ENCODE measurements around the gene FOCAD. TPM values are rescaled to one million over a fixed set of nuclear protein-coding genes. Genes with fewer than 3 reads are reported as not detected.

FOCAD gene
- total and polyA plus RNA-seq, 2 of the 8 experiments (the other 6 are each of a cell fraction or from before 2014, with no cell fraction given) = 22.0 to 38.4 TPM

DNA sequence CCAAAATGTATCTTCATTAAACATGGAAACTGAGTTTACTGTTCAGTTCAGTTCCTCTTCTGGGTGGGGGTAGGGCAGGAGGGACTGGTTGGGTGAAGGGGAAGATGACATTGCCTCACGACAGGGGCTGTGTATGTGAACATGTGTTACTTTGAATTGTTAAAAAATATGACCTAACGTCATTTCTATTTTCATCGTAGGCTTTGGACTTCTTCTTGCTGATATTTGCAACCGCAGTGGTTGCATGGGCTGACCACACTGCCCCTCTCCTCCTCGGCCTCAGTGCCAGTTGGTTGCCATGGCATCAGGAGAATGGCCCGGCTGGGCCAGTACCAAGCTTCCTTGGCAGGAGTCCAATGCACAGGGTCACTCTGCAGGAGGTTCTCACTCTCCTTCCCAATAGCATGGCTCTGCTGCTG is 305.9 kb downstream of the FOCAD start (continued):
- no peak for TF ChIP-seq SUZ12 (IDR thresholded peaks at IDR 0.05; ENCODE audit: low read length)
- no peak for TF ChIP-seq CREB1 (IDR thresholded peaks at IDR 0.05)
- TF ChIP-seq EZH2 (IDR thresholded peaks at IDR 0.05; ENCODE audit: low read depth, low read length, severe bottlenecking) = no peak
- TF ChIP-seq SP4 (IDR thresholded peaks at IDR 0.05; ENCODE audit: low read length) = no peak
- TF ChIP-seq, protein P1, sequence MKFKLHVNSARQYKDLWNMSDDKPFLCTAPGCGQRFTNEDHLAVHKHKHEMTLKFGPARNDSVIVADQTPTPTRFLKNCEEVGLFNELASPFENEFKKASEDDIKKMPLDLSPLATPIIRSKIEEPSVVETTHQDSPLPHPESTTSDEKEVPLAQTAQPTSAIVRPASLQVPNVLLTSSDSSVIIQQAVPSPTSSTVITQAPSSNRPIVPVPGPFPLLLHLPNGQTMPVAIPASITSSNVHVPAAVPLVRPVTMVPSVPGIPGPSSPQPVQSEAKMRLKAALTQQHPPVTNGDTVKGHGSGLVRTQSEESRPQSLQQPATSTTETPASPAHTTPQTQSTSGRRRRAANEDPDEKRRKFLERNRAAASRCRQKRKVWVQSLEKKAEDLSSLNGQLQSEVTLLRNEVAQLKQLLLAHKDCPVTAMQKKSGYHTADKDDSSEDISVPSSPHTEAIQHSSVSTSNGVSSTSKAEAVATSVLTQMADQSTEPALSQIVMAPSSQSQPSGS (IDR thresholded peaks at IDR 0.05; ENCODE audit: low read length) = no peak

Measured in H1 (cell line).